GM18498 (cell line): ENCODE results near the gene TNFSF13.

Experiments used
- ATAC-seq: cut with Tn5 transposase; IDR thresholded peaks from one replicate; pipeline ENCODE4 v1.9.1; 2021; ENCODE audit warnings: mild to moderate bottlenecking, moderate library complexity; ENCODE audit not compliant: unreplicated experiment

The TNFSF13 gene

GRCh38 chr17:7558544-7559319, at the start of gene TNFSF13:
TSS of gene TNFSF13 (plus strand) at chr17:7558750. CDS start at chr17:7559040, 290 bp downstream.
- ATAC-seq, result no peak

GRCh38 chr17:7508846-7509245, 49.7 kb upstream of the TNFSF13 start:
- no peak for ATAC-seq

GRCh38 chr17:7509937-7510336, 48.6 kb upstream of the TNFSF13 start:
- ATAC-seq, result no peak

- ATAC-seq, result no peak
Measured at GRCh38 chr17:7511108-7511507, 47.4 kb upstream of the TNFSF13 start.

GRCh38 chr17:7512105-7512504, 46.4 kb upstream of the TNFSF13 start:
- no peak for ATAC-seq

- no peak for ATAC-seq
Measured at GRCh38 chr17:7512824-7513540, 45.6 kb upstream of the TNFSF13 start.

- no peak for ATAC-seq
Measured at GRCh38 chr17:7513850-7514419, 44.6 kb upstream of the TNFSF13 start.

GRCh38 chr17:7515911-7516610, 42.5 kb upstream of the TNFSF13 start:
- ATAC-seq, result no peak

- ATAC-seq, result no peak
Measured at GRCh38 chr17:7523033-7523432, 35.5 kb upstream of the TNFSF13 start.

GRCh38 chr17:7528842-7529241, 29.7 kb upstream of the TNFSF13 start:
- no peak for ATAC-seq

GRCh38 chr17:7530023-7530900, 28.3 kb upstream of the TNFSF13 start:
- no peak for ATAC-seq

GRCh38 chr17:7538050-7538449, 20.5 kb upstream of the TNFSF13 start:
- ATAC-seq, result no peak

GRCh38 chr17:7538891-7539545, 19.5 kb upstream of the TNFSF13 start:
- ATAC-seq, result no peak

- no peak for ATAC-seq
Measured at GRCh38 chr17:7541074-7541621, 17.4 kb upstream of the TNFSF13 start.

GRCh38 chr17:7544911-7545310, 13.6 kb upstream of the TNFSF13 start:
- ATAC-seq, result no peak

GRCh38 chr17:7548585-7549400, 9.8 kb upstream of the TNFSF13 start, which contains the start of gene TNFSF12:
TSS of gene TNFSF12 (plus strand) at chr17:7549058. CDS start at chr17:7549154, 96 bp downstream.
- ATAC-seq, result peak; percentile 54

- ATAC-seq, result peak; percentile 16
Measured at GRCh38 chr17:7549401-7550055, 9.0 kb upstream of the TNFSF13 start.

GRCh38 chr17:7550344-7550743, 8.2 kb upstream of the TNFSF13 start:
- ATAC-seq, result no peak
